H9 (cell line): ENCODE results near the gene C17orf58. TPM values are rescaled to one million over a fixed set of nuclear protein-coding genes. Genes with fewer than 3 reads are reported as not detected.

Source experiments
- DNase-seq: peaks from one replicate; pipeline ENCODE4 v3.0.0-alpha.2; 2017
- H2AFZ ChIP-seq: one replicate; pipeline ENCODE4 v1.6.1; 2013; ENCODE audit warnings: mild to moderate bottlenecking, low read length, control low read depth, moderate library complexity
- H2AK5ac ChIP-seq: 2 replicates; pipeline ENCODE4 v1.6.1; 2013; ENCODE audit warnings: low read length, control low read depth, mixed read lengths; ENCODE audit not compliant: insufficient read length
- H2BK120ac ChIP-seq: one replicate; pipeline ENCODE4 v1.6.1; 2013; ENCODE audit warnings: low read depth, mild to moderate bottlenecking, low read length, control low read depth, inconsistent platforms; ENCODE audit not compliant: poor library complexity, severe bottlenecking
- H2BK12ac ChIP-seq: 2 replicates; pipeline ENCODE4 v1.6.1; 2013; ENCODE audit warnings: low read length, control low read depth, mixed read lengths, low read depth; ENCODE audit not compliant: insufficient read length
- H2BK15ac ChIP-seq: 2 replicates; pipeline ENCODE4 v1.6.1; 2013; ENCODE audit warnings: low read depth, low read length, control low read depth
- H2BK20ac ChIP-seq: one replicate; pipeline ENCODE4 v1.6.1; 2013; ENCODE audit warnings: low read depth, mild to moderate bottlenecking, low read length, control low read depth, inconsistent platforms; ENCODE audit not compliant: poor library complexity, severe bottlenecking
- H2BK5ac ChIP-seq: 2 replicates; pipeline ENCODE4 v1.6.1; 2013; ENCODE audit warnings: low read length, control low read depth, mixed read lengths; ENCODE audit not compliant: insufficient read length
- H3K14ac ChIP-seq: 2 replicates; pipeline ENCODE4 v1.6.1; 2013; ENCODE audit warnings: low read length, control low read depth; ENCODE audit not compliant: insufficient read depth
- H3K18ac ChIP-seq: 2 replicates; pipeline ENCODE4 v1.6.1; 2013; ENCODE audit warnings: low read depth, mild to moderate bottlenecking, mixed read lengths, low read length, control low read depth; ENCODE audit not compliant: insufficient read length
- H3K23ac ChIP-seq: 2 replicates; pipeline ENCODE4 v1.6.1; 2013; ENCODE audit warnings: low read length, control low read depth, mixed read lengths, low read depth; ENCODE audit not compliant: insufficient read length
- H3K23me2 ChIP-seq: 2 replicates; pipeline ENCODE4 v1.6.1; 2013; ENCODE audit warnings: low read depth, mild to moderate bottlenecking, mixed read lengths, low read length, control low read depth; ENCODE audit not compliant: insufficient read length, poor library complexity, severe bottlenecking
- H3K27ac ChIP-seq: 2 replicates; pipeline ENCODE4 v1.5.1; 2013; ENCODE audit warnings: low read length, control low read depth, mixed read lengths, low read depth; ENCODE audit not compliant: insufficient read length
- H3K27me3 ChIP-seq: 2 replicates; pipeline ENCODE4 v1.6.1; 2013; ENCODE audit warnings: low read length, control low read depth, inconsistent platforms; ENCODE audit not compliant: insufficient read depth
- H3K4ac ChIP-seq: 2 replicates; pipeline ENCODE4 v1.6.1; 2013; ENCODE audit warnings: low read depth, mild to moderate bottlenecking, control low read depth, inconsistent platforms, low read length, moderate library complexity
- H3K4me1 ChIP-seq: 2 replicates; pipeline ENCODE4 v1.6.1; 2013; ENCODE audit warnings: low read length, control low read depth, inconsistent platforms; ENCODE audit not compliant: insufficient read depth
- H3K4me2 ChIP-seq: 2 replicates; pipeline ENCODE4 v1.6.1; 2013; ENCODE audit warnings: low read length, control low read depth, mixed read lengths; ENCODE audit not compliant: insufficient read length, insufficient read depth
- H3K56ac ChIP-seq: 2 replicates; pipeline ENCODE4 v1.6.1; 2013; ENCODE audit warnings: low read depth, mild to moderate bottlenecking, mixed read lengths, low read length, control low read depth; ENCODE audit not compliant: insufficient read length
- H3K79me1 ChIP-seq: 2 replicates; pipeline ENCODE4 v1.6.1; 2013; ENCODE audit warnings: low read depth, mild to moderate bottlenecking, moderate library complexity, low read length, control low read depth, inconsistent platforms; ENCODE audit not compliant: insufficient read depth, poor library complexity, severe bottlenecking
- H3K79me2 ChIP-seq: 2 replicates; pipeline ENCODE4 v1.6.1; 2013; ENCODE audit warnings: low read length, control low read depth, inconsistent platforms; ENCODE audit not compliant: insufficient read depth
- H3K9ac ChIP-seq: 2 replicates; pipeline ENCODE4 v1.6.1; 2013; ENCODE audit warnings: low read length, control low read depth, mixed read lengths; ENCODE audit not compliant: insufficient read length; ENCODE audit errors: extremely low read depth
- H3K9me3 ChIP-seq: one replicate; pipeline ENCODE4 v1.6.1; 2013; ENCODE audit warnings: low read depth, low read length, inconsistent platforms; ENCODE audit not compliant: control insufficient read depth
- H3T11ph ChIP-seq: one replicate; pipeline ENCODE4 v1.6.1; 2013; ENCODE audit warnings: mild to moderate bottlenecking, low read length, control low read depth, inconsistent platforms
- H4K20me1 ChIP-seq: one replicate; pipeline ENCODE4 v1.6.1; 2013; ENCODE audit not compliant: control insufficient read depth, insufficient read length, insufficient read depth
- H4K5ac ChIP-seq: 2 replicates; pipeline ENCODE4 v1.6.1; 2013; ENCODE audit warnings: low read depth, mild to moderate bottlenecking, mixed read lengths, low read length, control low read depth; ENCODE audit not compliant: insufficient read length
- H4K8ac ChIP-seq: replicated peaks from 2 replicates; pipeline ENCODE4 v1.6.1; 2013; ENCODE audit warnings: low read length, control low read depth, mixed read lengths, low read depth; ENCODE audit not compliant: insufficient read length
- H4K91ac ChIP-seq: 2 replicates; pipeline ENCODE4 v1.6.1; 2013; ENCODE audit warnings: low read depth, mild to moderate bottlenecking, moderate library complexity, mixed read lengths, low read length, control low read depth; ENCODE audit not compliant: insufficient read length
- H3K27ac Mint-ChIP-seq, 3 experiments: 2 replicates in 2 of 3; 3 replicates in 1 of 3; pipeline ENCODE4 v1.8.0; 2020 to 2021; ENCODE audit warnings: mixed read lengths in 3 of 3, mild to moderate bottlenecking in 1 of 3, moderate library complexity in 1 of 3
- H3K27me3 Mint-ChIP-seq: 2 replicates; pipeline ENCODE4 v1.8.0; 2021; ENCODE audit warnings: low read depth, mild to moderate bottlenecking, moderate library complexity, mixed read lengths
- H3K36me3 Mint-ChIP-seq, 3 experiments: 2 replicates in 2 of 3; 3 replicates in 1 of 3; pipeline ENCODE4 v1.8.0; 2020 to 2021; ENCODE audit warnings: low read depth in 3 of 3, mixed read lengths in 3 of 3; ENCODE audit not compliant: insufficient read depth in 1 of 3
- H3K4me1 Mint-ChIP-seq, 2 experiments: 2 replicates each; pipeline ENCODE4 v1.8.0; 2020; ENCODE audit warnings: mixed read lengths in 2 of 2
- H3K4me3 Mint-ChIP-seq, 2 experiments: 2 replicates in 1 of 2; 3 replicates in 1 of 2; pipeline ENCODE4 v1.8.0; 2020 to 2021; ENCODE audit warnings: mild to moderate bottlenecking in 2 of 2, mixed read lengths in 2 of 2, moderate library complexity in 1 of 2
- H3K9me3 Mint-ChIP-seq, 2 experiments: 2 replicates in 1 of 2; 3 replicates in 1 of 2; pipeline ENCODE4 v1.8.0; 2020; ENCODE audit warnings: mild to moderate bottlenecking in 2 of 2, mixed read lengths in 2 of 2, moderate library complexity in 1 of 2
- CTCF ChIP-seq: fragments of 200-600 bp; sonication (generic); conservative IDR thresholded peaks from 3 replicates; pipeline ENCODE4 v1.8.0; 2021; ENCODE audit warnings: antibody characterized with exemption, mild to moderate bottlenecking
- WGBS: extraction: QIAGEN DNeasy Blood & Tissue Kit; methylation state at CpG from one replicate; pipeline ENCODE4 v1.1.7; 2013; ENCODE audit warnings: missing lambda C conversion rate, low lambda C conversion rate, mixed read lengths; ENCODE audit not compliant: insufficient read length; ENCODE audit errors: extremely low coverage; 5-methylcytosine and 5-hydroxymethylcytosine counted together
- total RNA-seq: library from RNA; stranded (reverse); gene quantifications from 2 replicates; pipeline ENCODE4 v1.2.1, GENCODE V29; 2021

C17orf58 gene
- total RNA-seq, 1 experiment from 2014 or later = 12.3 TPM

DNA sequence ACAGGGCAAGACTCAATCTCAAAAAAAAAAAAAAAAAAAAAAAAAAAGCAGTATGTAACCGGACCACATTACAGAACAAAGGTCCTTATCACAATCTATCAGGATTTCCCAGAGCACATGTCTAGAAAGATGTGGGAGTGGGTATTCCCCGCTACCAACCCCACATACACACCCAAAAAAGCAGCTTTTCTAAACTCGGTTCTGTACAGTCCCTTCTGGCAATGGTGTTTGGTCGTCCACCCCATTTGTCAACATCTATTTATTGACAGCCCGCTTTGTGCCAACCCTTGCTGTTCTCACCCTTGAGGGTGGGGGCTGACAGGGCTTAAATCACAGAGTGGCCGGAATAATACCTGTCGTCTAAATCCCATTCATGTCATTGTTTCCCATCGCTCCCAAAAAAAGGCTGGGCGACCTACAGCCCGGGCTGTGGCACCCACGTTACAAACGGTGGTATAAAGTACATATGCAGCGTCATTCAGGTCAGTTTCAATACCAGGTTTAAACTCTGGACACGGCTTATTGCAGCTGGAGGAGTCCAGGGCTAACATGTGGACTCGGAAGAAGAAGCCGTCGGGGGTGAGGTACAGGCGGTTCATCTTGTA, 3.6 kb downstream of the C17orf58 start:
- H3K79me2 ChIP-seq = no peaks in the 10 kb centered on the region
- H3K23me2 ChIP-seq = peaks cover 14% of the 10 kb centered on the region
- no peaks in the 10 kb centered on the region for H4K20me1 ChIP-seq
- no peak overlapping the region for H2BK120ac ChIP-seq
- H4K5ac ChIP-seq = no peak overlapping the region
- H2BK20ac ChIP-seq = no peak overlapping the region
- H2BK15ac ChIP-seq = no peak overlapping the region
- H4K91ac ChIP-seq = no peak overlapping the region
- no CpG with 5 or more reads among the region's 18 CpGs for WGBS
- H3K27me3 ChIP-seq = peaks cover 6% of the 10 kb centered on the region; the same call in 1 of the 2 replicates
- peaks cover 4% of the 10 kb centered on the region; the same call in 1 of the 2 replicates for H3K4me1 ChIP-seq
- peak overlapping the region; percentile 89 to 99 (median 95) for H3K27ac Mint-ChIP-seq
- no peak overlapping the region for H3K23ac ChIP-seq
- H3K18ac ChIP-seq = no peak overlapping the region
- peak overlapping the region; percentile 47 for H3K4me2 ChIP-seq
- H2AK5ac ChIP-seq = no peak overlapping the region
- no peaks in the 10 kb centered on the region for H3K79me1 ChIP-seq
- H3T11ph ChIP-seq = no peak overlapping the region
- H2BK12ac ChIP-seq = no peak overlapping the region
- H3K9me3 Mint-ChIP-seq = peaks cover 2% of the 10 kb centered on the region in 2 experiments; a peak in 3 of 5 replicates
- no peak overlapping the region for H2BK5ac ChIP-seq
- peak overlapping the region; percentile 92 to 99 for H3K4me3 Mint-ChIP-seq
- no peak for TF ChIP-seq CTCF
- H3K27ac ChIP-seq = no peak overlapping the region
- H3K9ac ChIP-seq = peak overlapping the region; percentile 66
- no peak overlapping the region for H3K56ac ChIP-seq
- peaks cover 32% of the 10 kb centered on the region for H3K27me3 Mint-ChIP-seq
- H3K14ac ChIP-seq = peak overlapping the region; percentile 36; the same call in 1 of the 2 replicates
- no peak for DNase-seq
- H3K36me3 Mint-ChIP-seq = peaks cover 3 to 6% (median 5%) of the 10 kb centered on the region in 3 experiments; a peak in 2 of 7 replicates
- H3K4ac ChIP-seq = no peak overlapping the region
- no peaks in the 10 kb centered on the region for H3K9me3 ChIP-seq
- H2AFZ ChIP-seq = no peak overlapping the region
- no peak overlapping the region for H4K8ac ChIP-seq
- H3K4me1 Mint-ChIP-seq = peaks cover 28 to 30% of the 10 kb centered on the region in 2 experiments
